Large intestine (tissue), 3 donors: ENCODE results near the gene NPHP4. TPM values are rescaled to one million over a fixed set of nuclear protein-coding genes. Genes with fewer than 3 reads are reported as not detected.

Source experiments
- DNase-seq, 2 donors: peaks; one replicate each; pipeline versions ENCODE4 v3.0.0 to v3.0.0-alpha.2; 2013
- H3K27ac ChIP-seq: one replicate; pipeline ENCODE4 v1.5.1; 2013; ENCODE audit warnings: low read length
- H3K27me3 ChIP-seq: 2 replicates; pipeline ENCODE4 v1.6.1; 2013; ENCODE audit warnings: low read length; ENCODE audit not compliant: control insufficient read depth, insufficient read depth
- H3K36me3 ChIP-seq: 2 replicates; pipeline ENCODE4 v1.6.1; 2013; ENCODE audit warnings: low read length; ENCODE audit not compliant: control insufficient read depth, insufficient read depth
- H3K4me1 ChIP-seq: one replicate; pipeline ENCODE4 v1.6.1; 2013; ENCODE audit warnings: low read length; ENCODE audit not compliant: control insufficient read depth, insufficient read depth
- H3K4me3 ChIP-seq: one replicate; pipeline ENCODE4 v1.5.1; 2013; ENCODE audit warnings: low read length
- H3K9me3 ChIP-seq: one replicate; pipeline ENCODE4 v1.6.1; 2013; ENCODE audit warnings: mild to moderate bottlenecking, low read depth, low read length, moderate library complexity; ENCODE audit not compliant: control insufficient read depth
- WGBS: methylation state at CpG from one replicate; pipeline ENCODE4 v1.1.5; 2013; ENCODE audit warnings: low lambda C conversion rate; ENCODE audit not compliant: insufficient coverage; 5-methylcytosine and 5-hydroxymethylcytosine counted together
- polyA plus RNA-seq: library from polyadenylated mRNA; unstranded; fragments of 120-200 nt; gene quantifications from one replicate; pipeline ENCODE4 v1.2.1, GENCODE V29; 2013

The NPHP4 gene
- polyA plus RNA-seq, 1 donor = 11.4 TPM

- Histone ChIP-seq H3K36me3 (no peaks in the 10 kb centered on the region), H3K9me3 (no peaks in the 10 kb centered on the region), H3K4me3 (no peak overlapping the region), H3K4me1 (no peaks in the 10 kb centered on the region), H3K27me3 (no peaks in the 10 kb centered on the region), H3K27ac (no peak overlapping the region)
- 40% methylated on average over 1 of the region's 11 CpGs for WGBS
- peak; percentile 15 to 41 for DNase-seq
Measured at GRCh38 chr1:5915587-5916571, 76.3 kb downstream of the NPHP4 start.

DNA sequence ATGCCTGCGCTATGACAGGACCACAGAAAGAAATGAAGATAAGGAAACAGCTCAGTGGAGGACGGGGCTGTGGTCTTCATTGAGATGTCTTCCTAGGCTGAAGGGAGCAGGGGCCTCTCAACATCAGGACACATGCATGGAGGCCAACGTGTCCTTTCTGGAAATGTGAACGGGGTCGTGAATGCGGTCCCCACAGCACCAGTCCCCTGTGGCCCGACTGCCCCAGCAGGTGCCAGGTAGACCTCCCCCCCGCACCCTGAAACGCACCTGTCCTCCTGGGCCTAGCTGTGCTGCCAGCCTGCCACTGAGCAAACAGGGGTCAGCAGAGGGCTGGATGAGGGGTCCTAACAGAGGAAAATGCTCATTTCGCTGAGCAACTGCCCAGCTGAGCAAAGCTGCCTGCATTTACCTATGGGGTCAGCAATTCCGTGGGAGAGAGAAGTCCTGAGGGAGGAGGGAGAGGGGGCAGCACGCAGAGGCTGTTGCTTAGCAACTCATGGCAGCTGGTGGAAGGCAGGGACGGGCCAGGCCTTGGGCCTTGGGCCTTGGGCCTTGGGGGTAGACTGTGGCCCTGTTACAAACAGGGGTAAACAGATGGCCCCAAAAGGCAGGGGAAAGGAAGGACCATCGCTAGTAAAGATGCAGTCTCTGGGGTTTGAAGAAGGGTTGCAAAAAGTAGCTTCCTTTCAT is 77.4 kb downstream of the NPHP4 start:
- no CpG with 5 or more reads among the region's 14 CpGs for WGBS
- no peak overlapping the region for H3K4me3 ChIP-seq

DNA sequence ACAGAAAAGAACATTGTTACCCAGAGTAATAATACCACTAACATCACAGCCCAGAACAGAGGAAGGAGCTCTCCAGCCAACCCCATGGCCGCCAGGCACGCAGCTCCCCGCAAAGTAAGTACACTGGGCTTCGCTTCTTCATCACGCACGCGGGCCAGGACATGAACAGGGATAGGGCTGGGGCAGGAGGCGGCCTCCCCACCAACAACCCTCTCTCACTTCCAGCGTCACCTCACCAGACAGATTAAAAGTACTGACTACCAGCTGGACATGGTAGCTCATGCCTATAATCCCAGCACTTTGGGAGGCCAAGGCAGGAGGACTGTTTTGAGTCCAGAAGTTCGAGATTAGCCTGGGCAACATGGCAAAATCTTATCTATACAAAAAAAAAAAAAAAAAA is 78.3 kb downstream of the NPHP4 start:
- no CpG with 5 or more reads among the region's 10 CpGs for WGBS
- Histone ChIP-seq H3K27me3 (no peaks in the 10 kb centered on the region), H3K4me1 (no peaks in the 10 kb centered on the region), H3K4me3 (no peak overlapping the region), H3K27ac (no peak overlapping the region), H3K36me3 (no peaks in the 10 kb centered on the region), H3K9me3 (no peaks in the 10 kb centered on the region)
- DNase-seq = no peak

More for the DNA sequence above, 77.4 kb downstream of the NPHP4 start:
- Histone ChIP-seq H3K4me1 (no peaks in the 10 kb centered on the region), H3K9me3 (no peaks in the 10 kb centered on the region), H3K27ac (no peak overlapping the region), H3K36me3 (no peaks in the 10 kb centered on the region), H3K27me3 (no peaks in the 10 kb centered on the region)
- no peak for DNase-seq

GRCh38 chr1:5913078-5913845 is 79.0 kb downstream of the NPHP4 start:
- H3K4me3 ChIP-seq = no peak overlapping the region
- WGBS = 100% methylated on average over 1 of the region's 14 CpGs
- peaks cover 1% of the 10 kb centered on the region for H3K36me3 ChIP-seq

DNA sequence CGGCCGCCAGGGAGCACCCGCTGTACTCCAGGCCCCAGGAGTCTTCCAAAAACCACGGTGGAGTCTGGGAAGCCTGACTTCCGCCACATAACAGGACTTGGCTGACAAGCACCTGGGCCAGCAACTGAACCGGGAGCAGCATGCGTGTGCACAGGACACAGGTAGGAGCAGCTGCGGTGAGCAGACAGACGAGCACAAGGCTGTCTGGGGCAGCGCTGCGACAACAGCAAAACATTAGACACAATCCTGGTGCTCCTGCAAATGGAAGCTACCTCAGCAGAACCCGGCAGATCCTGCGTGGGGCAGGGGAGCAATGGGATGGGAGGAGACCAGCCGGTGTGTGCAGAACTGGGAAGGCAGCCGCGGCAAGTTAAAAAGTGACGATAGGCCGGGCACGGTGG is 80.4 kb downstream of the NPHP4 start:
- no peak for DNase-seq
- no peak overlapping the region for H3K27ac ChIP-seq
- H3K9me3 ChIP-seq = no peaks in the 10 kb centered on the region
- no CpG with 5 or more reads among the region's 19 CpGs for WGBS
- H3K4me3 ChIP-seq = no peak overlapping the region
- H3K27me3 ChIP-seq = no peaks in the 10 kb centered on the region
- no peaks in the 10 kb centered on the region for H3K4me1 ChIP-seq
- H3K36me3 ChIP-seq = peaks cover 5% of the 10 kb centered on the region

More at GRCh38 chr1:5913078-5913845, 79.0 kb downstream of the NPHP4 start:
- Histone ChIP-seq H3K27me3 (no peaks in the 10 kb centered on the region), H3K27ac (no peak overlapping the region), H3K9me3 (no peaks in the 10 kb centered on the region), H3K4me1 (no peaks in the 10 kb centered on the region)
- DNase-seq = no peak

- Histone ChIP-seq H3K4me3 (no peak overlapping the region), H3K36me3 (peaks cover 11% of the 10 kb centered on the region), H3K27me3 (no peaks in the 10 kb centered on the region), H3K27ac (no peak overlapping the region), H3K4me1 (no peaks in the 10 kb centered on the region), H3K9me3 (no peaks in the 10 kb centered on the region)
- no peak for DNase-seq
- no CpG with 5 or more reads among the region's 14 CpGs for WGBS
Measured at GRCh38 chr1:5911157-5911556, 81.1 kb downstream of the NPHP4 start.

DNA sequence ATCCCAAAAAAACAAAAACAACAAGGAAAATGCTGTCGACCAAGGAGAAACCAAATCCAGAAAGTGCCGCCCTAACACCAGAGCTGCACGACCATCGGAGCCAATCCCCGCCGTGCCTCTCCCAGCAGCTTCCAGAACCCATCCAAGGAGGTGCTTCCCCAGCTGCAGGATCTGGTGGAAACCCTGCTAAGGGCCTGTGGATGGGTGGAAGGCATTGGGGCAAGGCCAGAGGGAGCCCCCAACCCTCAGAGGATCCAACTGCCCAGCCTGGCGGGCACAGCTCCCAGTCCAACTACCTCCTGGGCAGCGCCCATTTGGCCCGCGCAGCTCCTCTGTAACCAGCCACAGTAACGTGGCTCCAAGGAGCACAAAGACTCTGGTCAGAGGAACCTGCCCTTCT is 81.6 kb downstream of the NPHP4 start:
- no peak overlapping the region for H3K27ac ChIP-seq
- no CpG with 5 or more reads among the region's 11 CpGs for WGBS
- no peaks in the 10 kb centered on the region for H3K4me1 ChIP-seq
- H3K27me3 ChIP-seq = no peaks in the 10 kb centered on the region
- peaks cover 11% of the 10 kb centered on the region for H3K36me3 ChIP-seq
- no peak overlapping the region for H3K4me3 ChIP-seq
- no peak for DNase-seq
- H3K9me3 ChIP-seq = no peaks in the 10 kb centered on the region

DNA sequence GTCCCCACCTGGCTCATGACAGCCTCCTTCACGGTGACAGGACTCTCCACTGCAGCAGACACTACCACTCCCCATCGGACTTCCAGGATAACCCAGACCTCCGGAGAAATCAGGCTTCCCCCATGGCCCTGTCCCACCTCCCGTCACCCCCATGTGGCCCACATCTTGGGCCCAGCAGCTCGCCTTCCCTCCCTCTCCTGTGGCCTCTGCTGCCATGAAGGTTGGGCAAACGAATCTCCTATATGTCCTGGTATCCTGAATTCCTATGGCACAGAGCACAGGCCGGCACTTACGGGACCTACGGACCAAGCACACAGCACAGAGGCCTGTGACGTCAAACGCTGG is 82.0 kb downstream of the NPHP4 start:
- Histone ChIP-seq H3K4me1 (no peaks in the 10 kb centered on the region), H3K27ac (no peak overlapping the region), H3K9me3 (no peaks in the 10 kb centered on the region), H3K27me3 (no peaks in the 10 kb centered on the region), H3K36me3 (peaks cover 15% of the 10 kb centered on the region), H3K4me3 (no peak overlapping the region)
- no CpG with 5 or more reads among the region's 11 CpGs for WGBS
- DNase-seq = no peak

DNA sequence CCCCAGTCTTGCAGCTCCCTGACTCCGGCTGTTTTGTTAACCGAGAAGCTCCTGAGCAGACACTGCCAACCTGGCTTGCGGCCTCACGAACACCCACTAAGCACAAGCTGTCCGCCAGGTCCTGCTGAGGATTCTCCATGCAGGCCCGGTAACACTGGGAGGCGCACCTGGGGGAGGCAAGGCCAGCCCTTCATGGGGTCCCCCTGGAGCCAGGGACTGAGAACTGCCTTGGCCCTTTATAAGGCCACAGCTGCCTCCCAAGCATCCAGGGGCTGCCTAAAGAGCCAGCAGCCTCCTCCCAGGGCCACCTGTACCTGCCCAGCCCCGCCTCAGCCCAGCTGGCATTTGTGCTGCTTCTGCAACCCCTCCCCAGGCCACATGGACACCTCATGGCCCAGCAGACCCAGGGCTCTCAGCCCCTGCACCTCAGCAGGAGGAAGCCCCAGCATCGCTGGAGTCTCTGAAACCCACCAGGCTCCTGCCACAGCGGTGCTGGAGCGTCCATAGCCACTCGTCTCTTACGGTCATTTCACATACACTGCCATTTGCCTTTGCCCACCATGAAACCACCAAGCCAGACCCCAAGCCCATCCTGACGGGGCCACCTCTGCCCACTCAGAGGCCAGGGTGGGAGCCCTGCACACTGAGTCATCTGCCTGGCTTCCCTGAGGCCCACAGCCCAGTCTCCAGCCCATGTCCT is 82.5 kb downstream of the NPHP4 start:
- Histone ChIP-seq H3K36me3 (peaks cover 17% of the 10 kb centered on the region), H3K27ac (no peak overlapping the region), H3K4me1 (no peaks in the 10 kb centered on the region), H3K4me3 (no peak overlapping the region), H3K27me3 (no peaks in the 10 kb centered on the region), H3K9me3 (no peaks in the 10 kb centered on the region)
- no peak for DNase-seq
- no CpG with 5 or more reads among the region's 14 CpGs for WGBS
